ENCODE data around the gene TOB2.
A peak's percentile ranks its signal among the peaks of the same experiment; 100 is the strongest.

DNA sequence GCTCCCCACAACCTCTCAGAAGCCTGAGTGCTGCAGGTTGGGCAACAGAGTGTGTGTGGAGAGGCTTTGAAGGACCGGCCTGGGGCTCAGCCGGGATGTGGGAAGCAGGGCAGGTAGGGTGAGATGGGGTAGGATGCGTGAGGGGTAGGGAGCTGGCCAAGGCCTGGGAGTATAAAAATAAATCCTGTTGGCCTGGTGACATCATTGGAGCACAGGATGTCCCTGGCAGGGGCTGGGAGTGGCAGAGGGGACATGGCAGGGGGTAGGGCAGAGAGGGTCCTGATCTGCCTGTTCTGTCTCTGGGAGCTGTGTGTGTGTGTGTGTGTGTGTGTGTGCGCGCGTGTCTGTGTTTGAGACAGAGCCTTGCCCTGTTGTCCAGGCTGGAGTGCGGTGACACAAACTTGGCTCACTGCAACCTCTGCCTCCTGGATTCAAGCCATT lies 36.3 kb downstream of the TOB2 start:
- TF ChIP-seq, protein P1, sequence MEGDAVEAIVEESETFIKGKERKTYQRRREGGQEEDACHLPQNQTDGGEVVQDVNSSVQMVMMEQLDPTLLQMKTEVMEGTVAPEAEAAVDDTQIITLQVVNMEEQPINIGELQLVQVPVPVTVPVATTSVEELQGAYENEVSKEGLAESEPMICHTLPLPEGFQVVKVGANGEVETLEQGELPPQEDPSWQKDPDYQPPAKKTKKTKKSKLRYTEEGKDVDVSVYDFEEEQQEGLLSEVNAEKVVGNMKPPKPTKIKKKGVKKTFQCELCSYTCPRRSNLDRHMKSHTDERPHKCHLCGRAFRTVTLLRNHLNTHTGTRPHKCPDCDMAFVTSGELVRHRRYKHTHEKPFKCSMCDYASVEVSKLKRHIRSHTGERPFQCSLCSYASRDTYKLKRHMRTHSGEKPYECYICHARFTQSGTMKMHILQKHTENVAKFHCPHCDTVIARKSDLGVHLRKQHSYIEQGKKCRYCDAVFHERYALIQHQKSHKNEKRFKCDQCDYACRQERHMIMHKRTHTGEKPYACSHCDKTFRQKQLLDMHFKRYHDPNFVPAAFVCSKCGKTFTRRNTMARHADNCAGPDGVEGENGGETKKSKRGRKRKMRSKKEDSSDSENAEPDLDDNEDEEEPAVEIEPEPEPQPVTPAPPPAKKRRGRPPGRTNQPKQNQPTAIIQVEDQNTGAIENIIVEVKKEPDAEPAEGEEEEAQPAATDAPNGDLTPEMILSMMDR (IDR thresholded peaks at IDR 0.05) = no peak
- TF ChIP-seq POLR2A (IDR thresholded peaks at IDR 0.05) = peak in 1 of 2 donors; percentile 38
